HG03025 (cell line): Measurements from ENCODE around the gene BCAN.

Source experiments
- ATAC-seq: cut with Tn5 transposase; IDR thresholded peaks from one replicate; pipeline ENCODE4 v1.9.1; 2021; ENCODE audit warnings: mild to moderate bottlenecking, moderate library complexity; ENCODE audit not compliant: unreplicated experiment, low FRiP score

Gene BCAN

DNA sequence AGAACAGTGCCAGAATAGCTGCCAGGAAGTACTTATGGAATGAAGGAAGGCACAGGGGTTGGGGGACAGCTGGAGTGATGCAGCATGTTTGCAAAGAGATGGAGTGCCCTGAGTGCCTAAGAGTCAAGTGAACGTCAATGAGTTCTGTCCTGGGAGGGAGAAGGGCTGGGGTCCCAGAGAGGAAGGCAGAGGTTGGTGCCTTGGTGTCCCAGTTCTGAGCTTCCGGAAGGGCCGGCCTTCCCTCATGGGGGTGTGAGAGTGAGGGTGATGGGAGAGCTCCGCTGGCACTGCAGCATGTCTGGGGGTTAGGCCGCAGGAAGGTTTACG, 17.7 kb downstream of the BCAN start:
- peak; percentile 12 for ATAC-seq

DNA sequence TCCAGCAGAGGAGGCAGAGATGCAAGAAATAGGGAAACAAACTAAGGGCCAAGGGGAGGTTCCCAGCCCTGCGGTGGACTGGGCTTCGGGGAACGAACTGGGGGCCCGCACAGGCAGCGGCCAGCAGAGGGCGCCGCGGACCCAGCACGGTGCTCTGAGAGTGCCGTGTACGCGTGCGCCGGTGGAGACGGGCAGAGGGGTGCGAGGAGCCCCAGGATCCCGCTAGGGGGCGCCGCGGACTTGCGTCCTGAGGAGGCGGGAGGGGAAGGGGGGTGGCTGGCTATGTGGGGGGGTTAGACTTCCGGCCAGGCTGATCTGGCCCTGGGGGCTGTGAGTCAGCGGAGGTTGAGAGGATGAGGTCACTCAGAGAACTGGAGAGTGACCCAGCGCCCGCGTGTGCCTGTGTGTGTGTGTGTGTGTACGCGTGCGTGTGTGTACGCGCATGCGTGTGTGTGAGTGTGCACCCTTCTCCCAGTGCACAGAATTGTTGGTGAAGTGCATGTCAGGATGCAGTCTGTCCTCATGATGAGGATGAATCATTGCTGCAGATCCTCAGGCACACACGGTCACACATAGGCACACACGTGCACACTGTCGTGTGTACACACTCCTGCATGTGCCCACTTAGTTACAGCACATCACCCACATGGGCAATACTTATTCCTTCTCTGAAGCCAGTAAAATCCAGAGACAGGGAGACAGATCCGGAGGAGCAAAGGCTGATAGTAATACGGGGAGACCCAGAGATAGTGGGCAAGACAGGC, 18.3 kb downstream of the BCAN start:
- ATAC-seq: peak; percentile 52

DNA sequence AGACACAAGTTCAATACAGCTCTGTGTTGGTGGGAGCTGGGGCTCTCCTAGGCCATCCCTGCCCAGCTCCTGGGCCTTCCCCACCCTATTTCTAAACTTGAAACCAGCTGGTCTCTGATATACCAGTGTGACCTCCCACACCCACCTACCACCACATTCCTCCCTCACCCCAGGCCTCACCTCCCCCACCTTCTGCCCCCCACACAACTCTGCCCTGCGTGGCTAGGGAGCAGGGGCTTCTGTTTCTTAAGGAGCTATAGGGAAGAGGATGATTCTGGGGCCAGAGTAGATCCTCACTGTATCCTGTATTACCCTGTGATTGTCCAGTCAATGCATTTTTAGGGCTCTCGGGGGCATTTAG, 18.8 kb downstream of the BCAN start:
- no peak for ATAC-seq

GRCh38 chr1:156662005-156662799, 20.3 kb downstream of the BCAN start:
- ATAC-seq: no peak

- no peak for ATAC-seq
These were observed 20.8 kb downstream of the BCAN start for GRCh38 chr1:156662800-156663055.

- no peak for ATAC-seq
These were observed 21.3 kb downstream of the BCAN start for GRCh38 chr1:156663178-156663577.

- ATAC-seq: no peak
These were observed 22.3 kb downstream of the BCAN start for GRCh38 chr1:156664046-156664766.

GRCh38 chr1:156664767-156665411, 23.0 kb downstream of the BCAN start:
- ATAC-seq: no peak

DNA sequence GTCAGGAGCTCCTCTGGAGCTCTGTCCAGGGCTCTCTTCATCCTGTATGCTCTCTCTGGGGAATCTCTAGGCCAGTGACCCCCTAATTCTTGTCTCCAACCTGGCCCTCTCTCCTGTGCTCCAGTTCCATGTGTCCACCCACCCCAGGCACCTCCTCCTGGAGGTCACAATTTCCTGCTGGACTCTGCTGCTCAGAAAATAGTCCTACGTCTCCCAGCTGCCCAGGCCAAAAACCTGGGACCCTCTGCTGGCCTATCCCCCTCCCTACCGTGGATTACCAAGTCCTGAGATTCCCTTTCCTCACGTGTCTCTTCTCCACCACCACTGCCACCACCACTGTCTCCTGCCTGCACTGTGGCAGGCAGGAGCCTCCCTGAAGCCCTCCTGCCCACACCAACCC, 23.6 kb downstream of the BCAN start:
- no peak for ATAC-seq

DNA sequence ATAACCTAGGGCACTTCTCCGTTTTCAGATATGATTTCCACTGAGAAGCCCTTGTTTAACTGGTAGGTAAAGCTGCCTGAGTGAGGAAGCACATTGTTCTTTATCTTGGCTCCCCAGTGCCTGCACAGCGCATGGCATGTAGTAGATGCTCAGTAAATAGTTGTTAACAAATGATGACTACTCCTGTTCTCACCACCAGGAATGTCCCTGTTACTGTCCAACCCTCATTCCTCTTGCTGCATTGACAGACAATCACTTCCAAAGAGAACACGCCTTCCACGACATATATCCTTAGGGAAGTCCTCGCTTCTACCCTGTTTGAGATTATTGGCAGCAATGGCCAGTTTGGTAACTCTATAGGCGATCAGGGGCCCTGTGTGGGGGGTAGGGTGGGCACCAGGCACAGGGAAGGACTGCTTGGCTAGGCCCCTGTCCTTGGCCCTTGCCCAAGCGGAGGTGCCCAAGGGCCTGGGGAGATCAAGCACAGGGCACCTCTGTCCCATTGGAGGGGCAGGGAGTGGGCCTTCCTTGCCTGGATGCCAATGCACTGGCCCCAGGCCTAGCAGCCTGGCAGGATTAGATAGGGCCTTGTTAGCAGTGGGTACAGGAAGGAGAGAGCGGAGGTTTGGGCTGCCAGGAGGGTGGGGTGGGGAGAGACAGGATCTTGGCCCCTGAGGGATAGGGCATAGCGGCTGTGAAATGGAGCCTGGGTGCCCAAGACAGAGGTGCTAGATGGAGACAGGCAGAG, 25.1 kb downstream of the BCAN start:
- no peak for ATAC-seq

- no peak for ATAC-seq
These were observed 25.7 kb downstream of the BCAN start for GRCh38 chr1:156667610-156667967.

DNA sequence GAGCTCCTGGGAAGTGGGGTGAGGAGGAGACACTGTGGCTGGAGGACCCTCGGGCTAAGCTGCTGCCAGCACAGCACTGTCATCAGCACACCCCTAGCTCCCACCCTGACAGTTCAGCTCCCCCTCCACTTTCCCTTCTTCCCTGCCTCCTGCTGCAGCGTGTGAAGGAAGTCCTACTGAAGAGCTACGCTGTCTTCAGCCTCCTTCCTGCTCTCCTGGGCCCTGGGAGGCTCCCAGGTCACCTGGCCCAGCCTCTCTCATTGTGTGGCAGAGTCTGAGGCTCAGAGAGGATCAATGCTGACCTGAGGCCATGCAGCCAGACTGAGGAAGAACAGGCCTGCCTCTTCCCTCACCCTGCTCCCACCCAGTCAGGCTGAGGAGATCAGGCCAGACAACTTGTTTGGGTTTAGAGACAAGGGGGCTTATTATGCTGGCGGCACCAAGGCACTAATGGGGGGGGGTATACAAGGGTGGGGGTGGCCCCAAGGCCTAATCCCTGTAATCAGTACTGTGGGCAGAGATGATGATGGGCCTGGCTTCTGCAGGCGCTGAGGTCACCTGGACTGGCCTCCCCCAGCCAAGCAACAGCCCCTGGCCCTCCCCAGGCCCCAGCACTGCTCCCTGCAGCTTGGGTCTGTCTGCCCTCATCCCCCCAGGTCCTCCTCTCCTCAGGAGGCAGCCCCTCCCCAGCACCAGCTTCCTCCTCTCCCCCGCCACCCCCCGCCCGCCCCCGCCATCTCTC, 26.2 kb downstream of the BCAN start:
- ATAC-seq: no peak

DNA sequence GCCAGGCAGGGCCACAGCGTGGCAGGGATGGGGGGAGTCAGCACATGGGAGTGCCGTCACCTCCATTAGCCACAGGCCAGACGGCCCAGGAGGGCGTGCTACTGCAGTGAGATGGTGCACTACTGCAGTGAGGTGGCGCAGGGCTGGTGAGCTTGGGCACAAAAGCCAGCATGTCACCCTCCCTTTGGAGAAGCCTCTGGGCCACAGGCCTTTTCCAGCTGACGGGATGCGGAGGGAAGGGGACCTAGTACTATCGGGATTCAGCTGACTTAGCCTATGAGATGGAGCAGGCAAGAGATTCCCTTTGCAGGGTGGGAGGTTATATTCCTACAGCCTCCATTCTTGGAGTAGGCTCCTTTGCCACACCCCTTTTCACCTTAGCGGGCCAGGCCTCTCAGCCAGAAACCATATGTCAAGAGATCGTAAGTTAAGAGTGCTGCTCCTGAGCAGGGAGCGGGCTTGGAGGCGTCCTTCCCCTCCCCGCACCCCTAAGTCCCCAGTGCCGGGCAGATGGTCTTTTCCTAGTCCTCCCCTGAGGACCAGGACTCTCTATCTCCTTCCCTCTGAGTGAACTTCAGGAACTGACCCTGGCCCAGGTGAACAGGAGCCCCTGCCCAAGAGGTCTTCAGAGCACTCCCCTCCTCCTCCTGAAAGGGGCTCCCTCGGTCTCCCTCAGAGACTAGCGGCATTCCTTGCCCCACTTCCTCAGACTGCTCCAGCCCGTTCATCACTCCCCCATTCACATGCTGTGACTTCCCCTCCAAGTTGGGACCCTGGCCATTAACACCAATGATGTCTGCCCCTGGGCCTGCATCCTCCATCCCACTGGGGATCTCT, 27.1 kb downstream of the BCAN start:
- ATAC-seq: no peak

- ATAC-seq: no peak
These were observed 27.9 kb downstream of the BCAN start for GRCh38 chr1:156669794-156670193.

- no peak for ATAC-seq
These were observed 28.4 kb downstream of the BCAN start for GRCh38 chr1:156670359-156670758.

DNA sequence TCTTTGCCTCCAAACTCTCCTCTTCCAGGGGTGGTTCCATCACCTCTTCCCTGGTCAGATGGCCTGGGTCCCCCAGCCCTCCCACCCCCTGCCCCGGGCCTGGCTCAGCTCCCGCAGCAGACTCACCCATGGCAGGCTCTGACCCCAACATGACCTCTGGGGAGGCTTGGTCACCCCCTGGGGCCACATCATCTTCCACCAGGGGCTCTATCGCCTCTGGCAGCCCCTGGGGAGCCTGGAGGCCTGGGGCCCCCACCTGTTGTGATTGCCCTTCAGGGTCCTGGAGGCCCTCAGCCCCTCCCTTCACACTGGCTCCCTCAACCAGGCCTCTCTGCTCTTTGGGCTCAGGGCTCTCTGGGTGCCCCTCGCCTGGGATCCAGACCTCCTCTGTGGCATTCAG, 28.9 kb downstream of the BCAN start:
- ATAC-seq: no peak

GRCh38 chr1:156671804-156672203, 29.9 kb downstream of the BCAN start:
- ATAC-seq: no peak

DNA sequence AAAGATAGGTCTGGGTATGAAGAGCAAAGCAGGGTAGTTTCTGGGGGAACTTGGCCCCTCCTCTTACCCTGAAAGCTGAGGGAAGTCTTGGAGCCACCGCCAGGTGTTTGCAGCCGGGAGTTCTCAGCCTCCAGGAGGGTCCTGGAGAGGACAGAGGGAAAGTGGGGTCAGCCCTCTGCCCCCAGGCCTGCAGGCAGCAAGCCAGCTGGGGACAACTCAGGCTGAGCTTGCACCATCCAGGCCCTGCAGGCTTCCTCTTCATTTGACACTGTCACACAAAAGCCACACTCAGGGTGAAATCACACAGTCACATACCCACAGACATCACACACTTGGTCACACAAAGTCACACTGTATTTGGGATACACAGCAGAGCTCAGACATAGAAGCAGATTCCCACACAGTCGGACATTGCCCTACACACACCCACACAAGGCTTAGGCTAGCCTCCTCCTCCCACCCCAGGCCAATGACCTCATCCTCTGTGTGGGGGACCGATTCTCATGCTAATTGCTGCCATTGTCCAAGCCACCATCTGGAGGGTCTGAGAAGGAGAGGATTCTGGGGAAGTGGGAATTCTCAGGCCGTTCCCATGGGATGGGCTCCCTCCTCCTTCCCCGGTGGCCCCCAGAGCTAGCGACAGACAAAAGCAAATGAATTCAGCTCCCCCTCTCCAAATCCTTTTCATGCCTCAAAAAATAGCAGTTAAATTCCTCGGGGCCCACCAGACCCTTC, 31.6 kb downstream of the BCAN start:
- no peak for ATAC-seq
